ENCODE measurements around the gene PPAN.
A peak's percentile ranks its signal among the peaks of the same experiment; 100 is the strongest.

The PPAN gene

GRCh38 chr19:10113964-10114650 lies 7.9 kb downstream of the PPAN start:
- DNase-seq, result peak; percentile 50

GRCh38 chr19:10114651-10115391 lies 8.7 kb downstream of the PPAN start:
- DNase-seq, result peak; percentile 49

- DNase-seq, result peak; percentile 28
Measured at GRCh38 chr19:10115392-10116084, 9.4 kb downstream of the PPAN start.

- DNase-seq, result peak; percentile 20
Measured at GRCh38 chr19:10116085-10116865, 10.1 kb downstream of the PPAN start.

- no peak for DNase-seq
Measured at GRCh38 chr19:10116866-10117616, 10.9 kb downstream of the PPAN start.

- peak; percentile 29 for DNase-seq
Measured at GRCh38 chr19:10118960-10119359, 12.8 kb downstream of the PPAN start.

- DNase-seq, result no peak
Measured at GRCh38 chr19:10120538-10121189, 14.5 kb downstream of the PPAN start.

- no peak for DNase-seq
Measured at GRCh38 chr19:10122045-10122444, 15.9 kb downstream of the PPAN start.

GRCh38 chr19:10124429-10124828 lies 18.3 kb downstream of the PPAN start:
- DNase-seq, result no peak

- DNase-seq, result peak; percentile 78
Measured at GRCh38 chr19:10126213-10126639, 20.1 kb downstream of the PPAN start.

- no peak for DNase-seq
Measured at GRCh38 chr19:10132905-10133304, 26.7 kb downstream of the PPAN start.

GRCh38 chr19:10133596-10133995 lies 27.4 kb downstream of the PPAN start:
- DNase-seq, result no peak

- no peak for DNase-seq
Measured at GRCh38 chr19:10134040-10134439, 27.9 kb downstream of the PPAN start.

GRCh38 chr19:10135551-10136334 lies 29.6 kb downstream of the PPAN start:
- no peak for DNase-seq

- DNase-seq, result no peak
Measured at GRCh38 chr19:10136936-10137335, 30.8 kb downstream of the PPAN start.

GRCh38 chr19:10137751-10138682 lies 31.9 kb downstream of the PPAN start:
- peak; percentile 19 for DNase-seq

GRCh38 chr19:10138879-10139795 lies 33.0 kb downstream of the PPAN start:
- DNase-seq, result no peak

- DNase-seq, result no peak
Measured at GRCh38 chr19:10139952-10140351, 33.8 kb downstream of the PPAN start.

GRCh38 chr19:10141479-10141878 lies 35.3 kb downstream of the PPAN start:
- DNase-seq, result no peak

Measured in hematopoietic multipotent progenitor cell treated with erythropoietin and hydrocortisone succinate and interleukin-3 and kit ligand, for 4 days (in vitro differentiated cells).